ENCODE measurements around the gene NR3C1.

Gene NR3C1

DNA sequence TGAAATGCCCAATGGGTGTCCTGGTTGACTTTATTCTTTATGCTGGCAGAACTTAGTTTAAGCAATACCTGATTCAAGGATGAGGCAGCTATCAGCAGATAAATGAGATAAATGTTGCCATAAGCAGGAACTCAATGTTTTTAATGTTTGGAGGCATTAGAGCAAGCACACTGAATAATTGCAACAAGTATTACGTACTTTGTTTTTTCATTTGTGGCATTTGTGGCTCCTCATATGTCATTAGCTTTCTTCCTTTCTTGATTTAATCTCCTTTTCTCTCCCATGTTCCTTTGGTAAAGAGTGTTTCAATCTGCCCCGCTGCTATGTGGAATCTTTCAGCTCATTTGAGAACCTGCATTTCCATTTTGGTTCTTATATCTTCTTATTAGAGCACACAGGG lies 6.4 kb upstream of the NR3C1 start:
- no peak for DNase-seq (ENCODE audit: low spot score)
- ATAC-seq (ENCODE audit: low read depth): no peak
- TF ChIP-seq, protein P1, sequence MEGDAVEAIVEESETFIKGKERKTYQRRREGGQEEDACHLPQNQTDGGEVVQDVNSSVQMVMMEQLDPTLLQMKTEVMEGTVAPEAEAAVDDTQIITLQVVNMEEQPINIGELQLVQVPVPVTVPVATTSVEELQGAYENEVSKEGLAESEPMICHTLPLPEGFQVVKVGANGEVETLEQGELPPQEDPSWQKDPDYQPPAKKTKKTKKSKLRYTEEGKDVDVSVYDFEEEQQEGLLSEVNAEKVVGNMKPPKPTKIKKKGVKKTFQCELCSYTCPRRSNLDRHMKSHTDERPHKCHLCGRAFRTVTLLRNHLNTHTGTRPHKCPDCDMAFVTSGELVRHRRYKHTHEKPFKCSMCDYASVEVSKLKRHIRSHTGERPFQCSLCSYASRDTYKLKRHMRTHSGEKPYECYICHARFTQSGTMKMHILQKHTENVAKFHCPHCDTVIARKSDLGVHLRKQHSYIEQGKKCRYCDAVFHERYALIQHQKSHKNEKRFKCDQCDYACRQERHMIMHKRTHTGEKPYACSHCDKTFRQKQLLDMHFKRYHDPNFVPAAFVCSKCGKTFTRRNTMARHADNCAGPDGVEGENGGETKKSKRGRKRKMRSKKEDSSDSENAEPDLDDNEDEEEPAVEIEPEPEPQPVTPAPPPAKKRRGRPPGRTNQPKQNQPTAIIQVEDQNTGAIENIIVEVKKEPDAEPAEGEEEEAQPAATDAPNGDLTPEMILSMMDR (IDR thresholded peaks at IDR 0.05; ENCODE audit: poor library complexity, severe bottlenecking): no peak
- Histone ChIP-seq H3K9me3 (ENCODE audit: severe bottlenecking) (no peaks in the 10 kb centered on the region), H3K27ac (ENCODE audit: poor library complexity, severe bottlenecking) (no peak overlapping the region), H3K36me3 (ENCODE audit: low read depth) (no peaks in the 10 kb centered on the region), H3K4me1 (ENCODE audit: insufficient read depth, poor library complexity, severe bottlenecking) (peaks cover 10% of the 10 kb centered on the region), H3K27me3 (ENCODE audit: insufficient read depth, poor library complexity, severe bottlenecking) (no peaks in the 10 kb centered on the region), H3K4me3 (ENCODE audit: severe bottlenecking) (no peak overlapping the region)

DNA sequence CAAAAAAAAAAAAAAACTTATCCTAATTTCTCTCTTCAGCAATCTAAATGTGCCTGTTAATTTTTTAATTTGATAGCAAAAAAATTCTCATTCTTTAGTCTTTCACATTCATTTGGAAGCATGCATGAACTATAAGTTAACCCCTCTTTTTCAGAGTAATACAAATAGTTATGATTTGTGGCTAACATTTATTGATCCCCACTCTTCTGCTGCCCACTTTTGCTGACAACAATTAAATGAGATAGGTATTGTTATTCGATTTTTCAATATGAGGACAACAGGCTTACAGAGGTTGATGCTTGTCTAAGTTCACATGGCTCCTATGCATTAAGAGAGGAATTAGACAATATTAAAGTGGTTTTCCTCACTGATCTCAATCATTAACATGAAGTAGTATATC lies 2.9 kb upstream of the NR3C1 start:
- Histone ChIP-seq H3K36me3 (ENCODE audit: low read depth) (no peaks in the 10 kb centered on the region), H3K4me1 (ENCODE audit: insufficient read depth, poor library complexity, severe bottlenecking) (peaks cover 10% of the 10 kb centered on the region), H3K27ac (ENCODE audit: poor library complexity, severe bottlenecking) (no peak overlapping the region), H3K4me3 (ENCODE audit: severe bottlenecking) (no peak overlapping the region), H3K9me3 (ENCODE audit: severe bottlenecking) (no peaks in the 10 kb centered on the region), H3K27me3 (ENCODE audit: insufficient read depth, poor library complexity, severe bottlenecking) (no peaks in the 10 kb centered on the region)
- no peak for DNase-seq (ENCODE audit: low spot score)
- TF ChIP-seq, protein P1 (IDR thresholded peaks at IDR 0.05; ENCODE audit: poor library complexity, severe bottlenecking): no peak
- no peak for ATAC-seq (ENCODE audit: low read depth)

DNA sequence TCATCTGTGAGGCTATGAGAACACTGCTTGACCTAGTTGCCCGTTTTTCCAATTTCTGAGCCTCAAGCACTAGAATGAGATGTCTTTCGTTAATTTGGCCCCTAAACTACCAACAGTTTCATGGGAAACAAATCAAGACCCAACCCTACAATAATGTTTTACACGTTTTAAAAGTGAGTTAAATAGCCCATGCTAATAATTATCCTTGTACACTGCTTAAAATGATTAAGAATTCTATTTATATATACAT lies 2.3 kb upstream of the NR3C1 start:
- H3K4me3 ChIP-seq (ENCODE audit: severe bottlenecking): peak overlapping the region; percentile 87
- no peaks in the 10 kb centered on the region for H3K9me3 ChIP-seq (ENCODE audit: severe bottlenecking)
- no peak for DNase-seq (ENCODE audit: low spot score)
- TF ChIP-seq, protein P1 (IDR thresholded peaks at IDR 0.05; ENCODE audit: poor library complexity, severe bottlenecking): no peak
- H3K27me3 ChIP-seq (ENCODE audit: insufficient read depth, poor library complexity, severe bottlenecking): no peaks in the 10 kb centered on the region
- no peaks in the 10 kb centered on the region for H3K36me3 ChIP-seq (ENCODE audit: low read depth)
- no peak for ATAC-seq (ENCODE audit: low read depth)
- H3K4me1 ChIP-seq (ENCODE audit: insufficient read depth, poor library complexity, severe bottlenecking): peaks cover 16% of the 10 kb centered on the region
- H3K27ac ChIP-seq (ENCODE audit: poor library complexity, severe bottlenecking): peak overlapping the region; percentile 94

DNA sequence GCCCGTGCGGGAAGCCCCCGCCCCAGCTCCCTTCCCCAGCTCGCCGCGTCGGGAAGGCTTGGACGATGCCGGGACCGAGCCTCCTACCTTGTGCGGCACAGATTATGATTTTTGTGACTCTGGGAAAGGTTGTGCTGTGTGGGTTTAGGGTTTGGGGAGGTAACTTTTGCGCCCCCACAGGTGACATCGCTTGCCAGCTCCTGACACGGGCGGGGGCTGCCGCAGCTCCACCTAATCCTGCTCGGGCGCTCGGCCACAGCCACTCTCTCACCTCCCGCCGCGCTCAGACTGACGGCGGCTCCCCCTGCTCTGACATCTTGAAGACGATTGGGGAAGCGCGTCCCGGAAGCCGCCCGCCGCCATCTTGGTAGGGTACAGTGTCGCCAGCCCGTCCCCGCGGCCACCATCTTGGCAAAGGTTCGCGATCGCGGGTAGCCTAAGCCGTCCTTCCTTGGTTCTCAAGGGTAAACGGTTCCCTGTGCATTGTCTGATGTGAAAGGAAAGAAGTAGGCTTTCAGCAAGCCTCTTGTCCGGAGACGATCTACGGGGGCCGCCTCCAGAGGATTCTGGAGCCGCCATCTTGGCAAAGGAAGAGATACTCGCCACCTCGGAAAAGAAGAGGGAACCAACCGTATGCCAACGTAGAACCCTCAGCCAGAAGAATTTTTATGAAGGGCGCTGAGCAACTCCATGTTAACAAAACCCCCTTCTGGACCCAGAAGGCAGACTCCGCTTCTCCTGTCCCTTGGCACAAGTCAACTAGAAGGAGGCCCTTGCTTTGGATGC lies 1.8 kb upstream of the NR3C1 start:
- Histone ChIP-seq H3K36me3 (ENCODE audit: low read depth) (peaks cover 3% of the 10 kb centered on the region), H3K27ac (ENCODE audit: poor library complexity, severe bottlenecking) (peak overlapping the region; percentile 94), H3K4me3 (ENCODE audit: severe bottlenecking) (peak overlapping the region; percentile 87), H3K27me3 (ENCODE audit: insufficient read depth, poor library complexity, severe bottlenecking) (no peaks in the 10 kb centered on the region), H3K4me1 (ENCODE audit: insufficient read depth, poor library complexity, severe bottlenecking) (peaks cover 21% of the 10 kb centered on the region), H3K9me3 (ENCODE audit: severe bottlenecking) (no peaks in the 10 kb centered on the region)
- DNase-seq (ENCODE audit: low spot score) (peak; percentile 82), ATAC-seq (ENCODE audit: low read depth) (peak; percentile 28)
- TF ChIP-seq, protein P1 (IDR thresholded peaks at IDR 0.05; ENCODE audit: poor library complexity, severe bottlenecking): no peak

DNA sequence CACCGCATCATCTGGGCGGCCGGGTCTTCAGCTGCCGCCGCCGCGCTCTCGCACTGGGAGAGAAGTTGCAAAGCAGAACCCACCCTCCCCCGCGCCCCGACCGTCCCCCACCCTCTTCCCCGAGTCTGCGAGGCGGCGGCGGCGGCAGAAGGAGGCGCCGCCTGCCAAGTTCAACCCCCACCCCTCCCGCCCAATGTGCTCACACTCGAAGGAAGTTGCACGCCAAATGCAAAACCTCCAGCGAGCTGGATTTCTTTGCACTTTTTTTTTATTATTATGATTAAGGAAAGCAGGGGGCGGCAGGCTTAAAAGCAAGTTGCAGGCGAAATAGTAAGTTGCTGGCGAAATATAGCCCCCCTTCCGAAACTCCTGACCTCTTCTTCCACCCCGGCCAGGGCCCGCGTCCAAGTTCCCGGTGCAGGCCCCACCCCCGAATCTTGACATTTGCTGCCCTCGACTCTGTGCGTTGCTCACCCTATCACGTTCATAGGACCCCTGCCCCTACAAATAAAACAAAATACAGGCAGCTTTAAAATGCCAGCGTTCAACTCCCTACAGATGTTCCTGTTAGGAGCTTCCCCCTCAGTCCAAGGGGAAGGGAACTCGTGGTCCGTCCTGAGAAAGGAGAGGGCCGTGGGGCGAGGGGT lies 1.1 kb upstream of the NR3C1 start:
- ATAC-seq (ENCODE audit: low read depth) (peak; percentile 47), DNase-seq (ENCODE audit: low spot score) (peak; percentile 80)
- Histone ChIP-seq H3K27me3 (ENCODE audit: insufficient read depth, poor library complexity, severe bottlenecking) (no peaks in the 10 kb centered on the region), H3K4me3 (ENCODE audit: severe bottlenecking) (peak overlapping the region; percentile 87), H3K27ac (ENCODE audit: poor library complexity, severe bottlenecking) (peak overlapping the region; percentile 94), H3K4me1 (ENCODE audit: insufficient read depth, poor library complexity, severe bottlenecking) (peaks cover 27% of the 10 kb centered on the region), H3K9me3 (ENCODE audit: severe bottlenecking) (no peaks in the 10 kb centered on the region), H3K36me3 (ENCODE audit: low read depth) (peaks cover 10% of the 10 kb centered on the region)
- TF ChIP-seq, protein P1 (IDR thresholded peaks at IDR 0.05; ENCODE audit: poor library complexity, severe bottlenecking): no peak
